HEK293T (cell line): ENCODE data around the gene DPYSL4.
A peak's percentile ranks its signal among the peaks of the same experiment; 100 is the strongest.
"Not testable (repeated sequence)": the region's sequence is repeated elsewhere in the genome, so short reads cannot be mapped to it uniquely, and the experiment has no call there.

Source experiments
- CTCF ChIA-PET: fragments of 350-600 bp; formaldehyde crosslinking; extraction: SDS; loops from one replicate; lab custom pipeline; 2021; ENCODE audit warnings: antibody characterized with exemption, inconsistent platforms; lab: Yijun Ruan, JAX
- POLR2A ChIA-PET: fragments of 350-600 bp; formaldehyde crosslinking; extraction: SDS; loops from one replicate; lab custom pipeline; 2020; ENCODE audit warnings: antibody characterized with exemption, inconsistent platforms; lab: Yijun Ruan, JAX
- DNase-seq: peaks from one replicate; pipeline ENCODE4 v3.0.0; 2012; ENCODE audit warnings: mixed read lengths; ENCODE audit errors: extremely low spot score
- ARNT ChIP-seq: fragments of 450-650 bp; IDR thresholded peaks from 2 replicates; pipeline ENCODE4 v1.6.1; 2017; ENCODE audit warnings: mild to moderate bottlenecking
- BHLHE40 ChIP-seq: fragments of 450-650 bp; IDR thresholded peaks from 2 replicates; pipeline ENCODE4 v1.6.1; 2016; ENCODE audit warnings: mild to moderate bottlenecking, moderate library complexity, borderline replicate concordance
- CTBP1 ChIP-seq: fragments of 450-650 bp; IDR thresholded peaks from 2 replicates; pipeline ENCODE4 v1.6.1; 2016; ENCODE audit warnings: borderline replicate concordance
- ELF4 ChIP-seq: fragments of 450-650 bp; IDR thresholded peaks from 2 replicates; pipeline ENCODE4 v1.6.1; 2017; ENCODE audit warnings: antibody characterized with exemption
- FOXA1 ChIP-seq: fragments of 450-650 bp; IDR thresholded peaks from 2 replicates; pipeline ENCODE4 v1.6.1; 2016; ENCODE audit warnings: mild to moderate bottlenecking
- FOXK2 ChIP-seq: fragments of 450-650 bp; IDR thresholded peaks from 2 replicates; pipeline ENCODE4 v1.6.1; 2016; ENCODE audit warnings: mild to moderate bottlenecking
- FOXM1 ChIP-seq: fragments of 450-650 bp; IDR thresholded peaks from 2 replicates; pipeline ENCODE4 v1.6.1; 2017; ENCODE audit warnings: mild to moderate bottlenecking, borderline replicate concordance
- HDGF ChIP-seq: fragments of 450-650 bp; IDR thresholded peaks from 2 replicates; pipeline ENCODE4 v1.6.1; 2017; ENCODE audit warnings: antibody characterized with exemption, borderline replicate concordance
- L3MBTL2 ChIP-seq: fragments of 450-650 bp; conservative IDR thresholded peaks from 2 replicates; pipeline ENCODE4 v1.6.1; 2016; ENCODE audit warnings: mild to moderate bottlenecking
- LEF1 ChIP-seq: fragments of 450-650 bp; IDR thresholded peaks from 2 replicates; pipeline ENCODE4 v1.6.1; 2017; ENCODE audit warnings: mild to moderate bottlenecking, borderline replicate concordance
- NFRKB ChIP-seq: fragments of 450-650 bp; IDR thresholded peaks from 2 replicates; pipeline ENCODE4 v1.6.1; 2016; ENCODE audit warnings: mild to moderate bottlenecking, moderate library complexity
- PKNOX1 ChIP-seq: fragments of 450-650 bp; IDR thresholded peaks from 2 replicates; pipeline ENCODE4 v1.6.1; 2016
- SP1 ChIP-seq: fragments of 450-650 bp; IDR thresholded peaks from 2 replicates; pipeline ENCODE4 v1.6.1; 2017
- SUZ12 ChIP-seq: fragments of 450-650 bp; IDR thresholded peaks from 2 replicates; pipeline ENCODE4 v1.6.1; 2016; ENCODE audit warnings: mild to moderate bottlenecking
- TARDBP ChIP-seq: fragments of 450-650 bp; IDR thresholded peaks from 2 replicates; pipeline ENCODE4 v1.6.1; 2016
- ZNF384 ChIP-seq: fragments of 450-650 bp; IDR thresholded peaks from 2 replicates; pipeline ENCODE4 v1.6.1; 2016

The DPYSL4 gene

GRCh38 chr10:132219486-132219885, 32.7 kb downstream of the DPYSL4 start:
- POLR2A ChIA-PET: no interaction called here
- no peak for TF ChIP-seq ZNF384
- TF ChIP-seq SP1: no peak
- no peak for TF ChIP-seq FOXA1
- no peak for TF ChIP-seq BHLHE40
- no peak for TF ChIP-seq FOXK2
- no peak for TF ChIP-seq LEF1
- no peak for TF ChIP-seq CTBP1
- no peak for TF ChIP-seq ELF4
- TF ChIP-seq NFRKB: no peak
- TF ChIP-seq L3MBTL2: no peak
- TF ChIP-seq HDGF: no peak
- TF ChIP-seq TARDBP: no peak
- no peak for TF ChIP-seq SUZ12
- TF ChIP-seq ARNT: no peak
- no peak for TF ChIP-seq PKNOX1
- peak; percentile 35 for DNase-seq
- CTCF ChIA-PET: interaction anchor here (0.6 to 1.1 kb wide), 2 partner anchors 30 to 116 kb away, joined by 3 to 4 read pairs; no protein-coding TSS in a partner anchor

- TF ChIP-seq PKNOX1 (no peak), ZNF384 (no peak), HDGF (no peak), SP1 (no peak)
- POLR2A ChIA-PET: no interaction called here
Observed at GRCh38 chr10:132220061-132220460, 33.3 kb downstream of the DPYSL4 start.

GRCh38 chr10:132220996-132221395, 34.2 kb downstream of the DPYSL4 start:
- POLR2A ChIA-PET, CTCF ChIA-PET, DNase-seq: not testable (repeated sequence)

More at GRCh38 chr10:132220061-132220460, 33.3 kb downstream of the DPYSL4 start:
- no peak for DNase-seq
- CTCF ChIA-PET: interaction anchor here (0.6 kb wide), 1 partner anchor 29 kb away, joined by 3 read pairs; no protein-coding TSS in a partner anchor

- ChIA-PET POLR2A (no interaction called here), CTCF (no interaction called here)
- TF ChIP-seq NFRKB (no peak), HDGF (no peak)
- no peak for DNase-seq
Observed at GRCh38 chr10:132222726-132223125, 36.0 kb downstream of the DPYSL4 start.

GRCh38 chr10:132223156-132223590, 36.4 kb downstream of the DPYSL4 start:
- TF ChIP-seq ZNF384 (no peak), L3MBTL2 (peak; percentile 60)
- ChIA-PET CTCF (no interaction called here), POLR2A (no interaction called here)
- DNase-seq: peak; percentile 97

GRCh38 chr10:132223611-132224342, 37.0 kb downstream of the DPYSL4 start:
- ChIA-PET POLR2A (no interaction called here), CTCF (no interaction called here)
- no peak for TF ChIP-seq TARDBP
- no peak for TF ChIP-seq FOXM1
- no peak for TF ChIP-seq FOXA1
- no peak for TF ChIP-seq ZNF384
- TF ChIP-seq PKNOX1: no peak
- no peak for TF ChIP-seq LEF1
- TF ChIP-seq CTBP1: no peak
- TF ChIP-seq FOXK2: no peak
- TF ChIP-seq L3MBTL2: no peak
- TF ChIP-seq BHLHE40: no peak
- no peak for DNase-seq

- ChIA-PET POLR2A (no interaction called here), CTCF (no interaction called here)
- TF ChIP-seq L3MBTL2: no peak
- no peak for TF ChIP-seq FOXK2
- no peak for TF ChIP-seq SUZ12
- no peak for TF ChIP-seq FOXA1
- TF ChIP-seq LEF1: no peak
- no peak for TF ChIP-seq TARDBP
- no peak for TF ChIP-seq FOXM1
- no peak for TF ChIP-seq ARNT
- TF ChIP-seq ZNF384: no peak
- no peak for TF ChIP-seq NFRKB
- no peak for TF ChIP-seq BHLHE40
- no peak for TF ChIP-seq CTBP1
- TF ChIP-seq PKNOX1: no peak
- no peak for TF ChIP-seq SP1
- DNase-seq: no peak
Observed at GRCh38 chr10:132224343-132225072, 37.8 kb downstream of the DPYSL4 start.
